Spleen (tissue), 11 donors: ENCODE results near the gene DENND6B. TPM values are rescaled to one million over a fixed set of nuclear protein-coding genes. Genes with fewer than 3 reads are reported as not detected.
"Not testable (repeated sequence)": the region's sequence is repeated elsewhere in the genome, so short reads cannot be mapped to it uniquely, and the experiment has no call there.

ENCODE experiments used
- DNase-seq: peaks from one replicate; pipeline ENCODE4 v3.0.0-alpha.2; 2020
- H3K27ac ChIP-seq, 8 donors: fragments of 200-600 bp; sonication (generic) in 7 of 8; 1 replicate in 4 of 8; 2 replicates in 4 of 8; pipeline versions ENCODE4 v1.5.0 to v1.8.0; 2016 to 2021; ENCODE audit warnings: inconsistent platforms in 4 of 8, mild to moderate bottlenecking in 4 of 8, moderate library complexity in 1 of 8
- H3K27me3 ChIP-seq, 7 donors: fragments of 200-600 bp; sonication (generic) in 6 of 7; replicated peaks in 1 of 7; 1 replicate in 4 of 7; 2 replicates in 3 of 7; pipeline versions ENCODE4 v1.5.0 to v1.8.0; 2016 to 2021; ENCODE audit warnings: inconsistent platforms in 3 of 7, mild to moderate bottlenecking in 1 of 7
- H3K36me3 ChIP-seq, 6 donors: fragments of 200-600 bp; sonication (generic) in 5 of 6; 1 replicate in 4 of 6; 2 replicates in 2 of 6; pipeline versions ENCODE4 v1.5.0 to v1.8.0; 2016 to 2021; ENCODE audit warnings: inconsistent platforms in 2 of 6
- H3K4me1 ChIP-seq, 6 donors: fragments of 200-600 bp; sonication (generic) in 5 of 6; 1 replicate in 3 of 6; 2 replicates in 3 of 6; pipeline versions ENCODE4 v1.5.0 to v1.8.0; 2016 to 2021; ENCODE audit warnings: inconsistent platforms in 3 of 6
- H3K4me3 ChIP-seq, 8 donors: fragments of 200-600 bp; sonication (generic) in 7 of 8; 1 replicate in 4 of 8; 2 replicates in 4 of 8; pipeline versions ENCODE4 v1.5.0 to v1.8.0; 2016 to 2021; ENCODE audit warnings: inconsistent platforms in 4 of 8, mild to moderate bottlenecking in 4 of 8, moderate library complexity in 2 of 8
- H3K9me3 ChIP-seq, 8 donors: fragments of 200-600 bp; sonication (generic) in 7 of 8; 1 replicate in 4 of 8; 2 replicates in 4 of 8; pipeline versions ENCODE4 v1.5.0 to v1.8.0; 2016 to 2021; ENCODE audit warnings: inconsistent platforms in 4 of 8
- POLR2A ChIP-seq, 3 donors: fragments of 450-650 bp; IDR thresholded peaks; one replicate each; pipeline ENCODE4 v1.5.1; 2017; ENCODE audit warnings: antibody characterized with exemption in 3 of 3, mild to moderate bottlenecking in 1 of 3
- POLR2AphosphoS5 ChIP-seq, 3 donors: sonication (generic); formaldehyde crosslinking; IDR thresholded peaks; one replicate each; pipeline ENCODE4 v1.5.1; 2017; ENCODE audit warnings: antibody characterized with exemption in 3 of 3
- WGBS, 5 donors: extraction: QIAGEN DNeasy Blood & Tissue Kit in 3 of 5; methylation state at CpG; one replicate each; pipeline versions ENCODE4 v1.1.5 to v1.1.7; 2013 to 2018; 5-methylcytosine and 5-hydroxymethylcytosine counted together
- intact Hi-C: fragments of 100-400 bp; cut with DNase I; formaldehyde crosslinking; loops from one replicate; pipeline ENCODE4 v1.15.0; 2023; ENCODE audit warnings: low total_unique reads
- polyA plus RNA-seq, 3 donors: library from polyadenylated mRNA; stranded (reverse); fragments of 200-250 nt; gene quantifications; one replicate each; pipeline ENCODE4 v1.2.1, GENCODE V29; 2013
- total RNA-seq, 7 donors: library from RNA; depleted of rRNA in 3 of 7; stranded (reverse); fragments of >200 nt in 3 of 7; fragmentation: NEBNext Ultra II Directional in 4 of 7; extraction: Animal tissue kit (Norgen Biotek cat#: 25700) in 4 of 7; gene quantifications; one replicate each; pipeline versions ENCODE4 v1.1.0 to v1.2.1, GENCODE V29; 2016 to 2021
- TF ChIP-seq, protein P1 (sequence below), 11 experiments: fragments of 200-600 bp in 7 of 11; fragments of 450-650 bp in 4 of 11; sonication (generic) in 4 of 11; IDR thresholded peaks in 8 of 11; conservative IDR thresholded peaks in 3 of 11; 1 replicate in 7 of 11; 2 replicates in 4 of 11; pipeline versions ENCODE4 v1.4.0 to v1.8.0; 2016 to 2021; ENCODE audit warnings: antibody characterized with exemption in 11 of 11, inconsistent platforms in 4 of 11, mild to moderate bottlenecking in 1 of 11
- donor health status: healthy with polysubstance abuse.
- donor health status: DM: no; HTN: no; CAD: no; lungs with moderate emphysema.
- donor health status: DM: no; HTN: no; CAD: no.
- donor health status: Bipolar disorder and iron deficiency.
- donor health status: healthy.
- donor health status: DM: no; HTN: no; CAD: no.
- donor health status: DM: yes; HTN: yes; CAD: no.

Gene DENND6B
- total and polyA plus RNA-seq, 10 donors, result 4.5 to 10.4 (median 6.3) TPM

DNA sequence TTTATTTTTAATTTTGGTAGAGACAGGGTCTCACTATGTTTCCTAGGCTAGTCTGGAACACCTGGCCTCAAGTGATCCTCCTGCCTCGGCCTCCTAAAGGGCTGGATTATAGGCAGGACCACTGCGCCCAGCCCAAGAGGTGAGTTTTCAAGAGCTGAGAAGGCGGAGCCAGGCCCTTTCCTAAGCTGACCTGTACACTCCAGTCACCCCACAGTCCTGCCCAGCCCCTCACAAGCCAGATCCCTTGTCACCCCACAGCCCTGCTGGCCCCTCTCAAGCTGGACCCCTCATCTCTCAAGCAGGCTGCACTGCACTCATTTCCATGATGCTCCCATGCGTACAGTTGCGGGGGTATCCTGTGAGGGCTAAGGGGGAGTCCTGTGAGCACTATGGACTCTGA lies 2.9 kb downstream of the DENND6B start:
- H3K9me3 ChIP-seq, result no peaks in the 10 kb centered on the region
- WGBS, 5 donors, result 93 to 100% (median 97%) methylated on average over 3 to 5 of the region's 5 CpGs
- TF ChIP-seq, protein P1, sequence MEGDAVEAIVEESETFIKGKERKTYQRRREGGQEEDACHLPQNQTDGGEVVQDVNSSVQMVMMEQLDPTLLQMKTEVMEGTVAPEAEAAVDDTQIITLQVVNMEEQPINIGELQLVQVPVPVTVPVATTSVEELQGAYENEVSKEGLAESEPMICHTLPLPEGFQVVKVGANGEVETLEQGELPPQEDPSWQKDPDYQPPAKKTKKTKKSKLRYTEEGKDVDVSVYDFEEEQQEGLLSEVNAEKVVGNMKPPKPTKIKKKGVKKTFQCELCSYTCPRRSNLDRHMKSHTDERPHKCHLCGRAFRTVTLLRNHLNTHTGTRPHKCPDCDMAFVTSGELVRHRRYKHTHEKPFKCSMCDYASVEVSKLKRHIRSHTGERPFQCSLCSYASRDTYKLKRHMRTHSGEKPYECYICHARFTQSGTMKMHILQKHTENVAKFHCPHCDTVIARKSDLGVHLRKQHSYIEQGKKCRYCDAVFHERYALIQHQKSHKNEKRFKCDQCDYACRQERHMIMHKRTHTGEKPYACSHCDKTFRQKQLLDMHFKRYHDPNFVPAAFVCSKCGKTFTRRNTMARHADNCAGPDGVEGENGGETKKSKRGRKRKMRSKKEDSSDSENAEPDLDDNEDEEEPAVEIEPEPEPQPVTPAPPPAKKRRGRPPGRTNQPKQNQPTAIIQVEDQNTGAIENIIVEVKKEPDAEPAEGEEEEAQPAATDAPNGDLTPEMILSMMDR (IDR thresholded peaks at IDR 0.05 in 8 of 11, conservative IDR thresholded peaks at IDR 0.05 in 3 of 11), result no peak
- no peak for TF ChIP-seq POLR2AphosphoS5 (IDR thresholded peaks at IDR 0.05)
- TF ChIP-seq POLR2A (IDR thresholded peaks at IDR 0.05), result no peak
- H3K27ac ChIP-seq, result no peak overlapping the region
- H3K36me3 ChIP-seq, result no peaks in the 10 kb centered on the region
- no peaks in the 10 kb centered on the region for H3K27me3 ChIP-seq
- intact Hi-C loops, result no loop called here
- no peak for DNase-seq
- no peak overlapping the region for H3K4me3 ChIP-seq
- peaks cover 0 to 27% (median 20%) of the 10 kb centered on the region in 6 donors for H3K4me1 ChIP-seq

- WGBS, 5 donors, result 86 to 96% (median 88%) methylated on average over 7 to 10 of the region's 10 CpGs
- intact Hi-C loops, DNase-seq, H3K4me3 ChIP-seq, H3K27me3 ChIP-seq, H3K36me3 ChIP-seq, H3K9me3 ChIP-seq, H3K27ac ChIP-seq: not testable (repeated sequence)
- peaks cover 0 to 32% (median 16%) of the 10 kb centered on the region in 6 donors for H3K4me1 ChIP-seq
Measured at GRCh38 chr22:50322382-50323104, 4.3 kb downstream of the DENND6B start.

- no peaks in the 10 kb centered on the region for H3K9me3 ChIP-seq
- intact Hi-C loops, result no loop called here
- TF ChIP-seq POLR2A (IDR thresholded peaks at IDR 0.05) (no peak), POLR2AphosphoS5 (IDR thresholded peaks at IDR 0.05) (no peak)
- TF ChIP-seq, protein P1 (IDR thresholded peaks at IDR 0.05 in 8 of 11, conservative IDR thresholded peaks at IDR 0.05 in 3 of 11), result no peak
- H3K27me3 ChIP-seq, result no peaks in the 10 kb centered on the region
- peaks cover 0 to 32% (median 8%) of the 10 kb centered on the region in 6 donors for H3K4me1 ChIP-seq
- WGBS, 5 donors, result 76 to 91% (median 86%) methylated on average over 7 to 10 of the region's 10 CpGs
- no peaks in the 10 kb centered on the region for H3K36me3 ChIP-seq
- no peak overlapping the region for H3K27ac ChIP-seq
- DNase-seq, result no peak
- no peak overlapping the region for H3K4me3 ChIP-seq
Measured at GRCh38 chr22:50320671-50321325, 6.0 kb downstream of the DENND6B start.

GRCh38 chr22:50320116-50320515 lies 6.7 kb downstream of the DENND6B start:
- TF ChIP-seq POLR2AphosphoS5 (IDR thresholded peaks at IDR 0.05) (no peak), POLR2A (IDR thresholded peaks at IDR 0.05) (no peak)
- TF ChIP-seq, protein P1 (IDR thresholded peaks at IDR 0.05 in 8 of 11, conservative IDR thresholded peaks at IDR 0.05 in 3 of 11), result no peak
- no peak overlapping the region for H3K27ac ChIP-seq
- intact Hi-C loops, result no loop called here
- no peaks in the 10 kb centered on the region for H3K9me3 ChIP-seq
- H3K4me1 ChIP-seq, result peaks cover under 1 to 34% (median 13%) of the 10 kb centered on the region in 6 donors
- H3K36me3 ChIP-seq, result no peaks in the 10 kb centered on the region
- H3K4me3 ChIP-seq, result no peak overlapping the region
- WGBS, 5 donors, result 88 to 91% (median 90%) methylated on average over 5 to 8 of the region's 8 CpGs
- no peak for DNase-seq
- H3K27me3 ChIP-seq, result no peaks in the 10 kb centered on the region
